Measurements from ENCODE around the gene EDIL3.

GRCh38 chr5:84115727-84116126 lies 269.0 kb downstream of the EDIL3 start:
- TF ChIP-seq YY1 (IDR thresholded peaks at IDR 0.05; ENCODE audit: low read depth, low read length) (no peak), CEBPB (IDR thresholded peaks at IDR 0.05; ENCODE audit: borderline replicate concordance in 1 of 2, low read depth in 2 of 2, low read length in 2 of 2) (no peak), FOXM1 (IDR thresholded peaks at IDR 0.05; ENCODE audit: low read depth, low read length) (no peak), EZH2 (IDR thresholded peaks at IDR 0.05; ENCODE audit: borderline replicate concordance, control insufficient read depth, low read depth, low read length) (no peak), POLR2A (IDR thresholded peaks at IDR 0.05; ENCODE audit: low read depth, low read length) (no peak), ZBED1 (IDR thresholded peaks at IDR 0.05; ENCODE audit: borderline replicate concordance) (no peak), CTCF (IDR thresholded peaks at IDR 0.05 in 2 of 3, conservative IDR thresholded peaks at IDR 0.05 in 1 of 3; ENCODE audit: control insufficient read depth in 2 of 3, extremely low read depth in 1 of 3, insufficient read depth in 1 of 3, low read depth in 3 of 3, low read length in 3 of 3) (no peak), EP300 (IDR thresholded peaks at IDR 0.05; ENCODE audit: borderline replicate concordance in 1 of 2, control insufficient read depth in 1 of 2, low read depth in 2 of 2, low read length in 2 of 2) (no peak), TAF1 (IDR thresholded peaks at IDR 0.05; ENCODE audit: borderline replicate concordance, low read depth, low read length) (no peak), ETV6 (conservative IDR thresholded peaks at IDR 0.05 in 1 of 2, IDR thresholded peaks at IDR 0.05 in 1 of 2; ENCODE audit: borderline replicate concordance in 1 of 2, low read depth in 1 of 2) (no peak), TCF12 (IDR thresholded peaks at IDR 0.05; ENCODE audit: low read depth, low read length) (no peak)
